Measurements from ENCODE around the gene OPA3.
"Not testable (repeated sequence)": the region's sequence is repeated elsewhere in the genome, so short reads cannot be mapped to it uniquely, and the experiment has no call there.

The OPA3 gene

GRCh38 chr19:45522010-45522941 is 62.3 kb downstream of the OPA3 start:
- DNase-seq (ENCODE audit: low spot score), result no peak

- no peak for DNase-seq (ENCODE audit: low spot score)
Measured at GRCh38 chr19:45518469-45518826, 66.2 kb downstream of the OPA3 start.

DNA sequence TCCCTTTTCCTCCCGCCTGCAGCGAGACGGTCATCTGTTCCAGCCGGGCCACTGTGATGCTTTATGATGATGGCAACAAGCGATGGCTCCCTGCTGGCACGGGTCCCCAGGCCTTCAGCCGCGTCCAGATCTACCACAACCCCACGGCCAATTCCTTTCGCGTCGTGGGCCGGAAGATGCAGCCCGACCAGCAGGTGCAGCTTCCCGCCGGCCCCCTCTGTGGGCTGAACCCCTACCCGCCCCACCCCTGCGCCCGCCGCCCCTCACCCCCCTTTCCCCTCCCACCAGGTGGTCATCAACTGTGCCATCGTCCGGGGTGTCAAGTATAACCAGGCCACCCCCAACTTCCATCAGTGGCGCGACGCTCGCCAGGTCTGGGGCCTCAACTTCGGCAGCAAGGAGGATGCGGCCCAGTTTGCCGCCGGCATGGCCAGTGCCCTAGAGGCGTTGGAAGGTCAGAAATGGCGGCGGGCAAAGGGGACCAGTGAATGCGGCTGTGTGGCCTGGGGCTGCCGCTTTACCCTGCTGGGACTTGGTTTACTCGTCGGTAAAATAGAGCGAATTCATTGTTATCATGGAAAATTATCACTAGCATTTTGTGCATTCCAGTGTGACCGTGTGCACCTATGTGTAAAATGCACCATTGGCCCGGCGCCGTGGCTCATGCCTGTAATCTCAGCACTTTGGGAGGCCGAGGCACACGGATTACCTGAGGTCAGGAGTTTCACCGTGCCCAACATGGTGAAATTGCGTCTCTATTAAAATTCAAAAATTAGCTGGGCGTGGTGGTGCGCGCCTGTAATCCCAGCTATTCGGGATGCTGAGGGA is 66.7 kb downstream of the OPA3 start:
- DNase-seq (ENCODE audit: low spot score), result no peak

DNA sequence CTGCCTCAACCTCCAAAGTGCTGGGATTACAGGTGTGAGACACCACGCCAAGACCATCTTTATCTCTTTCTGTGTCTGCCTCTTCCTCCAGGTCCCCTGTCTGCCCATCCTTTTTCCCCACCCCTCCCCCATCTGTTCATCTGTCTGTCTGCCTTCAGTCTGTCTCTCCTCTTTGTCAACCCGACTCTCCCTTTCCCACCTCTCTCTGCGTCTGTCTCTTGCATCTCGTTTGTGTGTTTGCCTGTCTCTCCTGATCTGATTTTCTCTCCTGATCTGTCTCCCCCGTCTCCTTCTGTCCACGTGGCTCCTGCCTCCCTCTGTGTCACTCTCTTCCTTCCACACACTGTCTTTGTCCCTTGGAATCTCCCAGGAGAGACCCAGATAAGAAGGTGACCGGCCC is 67.4 kb downstream of the OPA3 start:
- no peak for DNase-seq (ENCODE audit: low spot score)

DNA sequence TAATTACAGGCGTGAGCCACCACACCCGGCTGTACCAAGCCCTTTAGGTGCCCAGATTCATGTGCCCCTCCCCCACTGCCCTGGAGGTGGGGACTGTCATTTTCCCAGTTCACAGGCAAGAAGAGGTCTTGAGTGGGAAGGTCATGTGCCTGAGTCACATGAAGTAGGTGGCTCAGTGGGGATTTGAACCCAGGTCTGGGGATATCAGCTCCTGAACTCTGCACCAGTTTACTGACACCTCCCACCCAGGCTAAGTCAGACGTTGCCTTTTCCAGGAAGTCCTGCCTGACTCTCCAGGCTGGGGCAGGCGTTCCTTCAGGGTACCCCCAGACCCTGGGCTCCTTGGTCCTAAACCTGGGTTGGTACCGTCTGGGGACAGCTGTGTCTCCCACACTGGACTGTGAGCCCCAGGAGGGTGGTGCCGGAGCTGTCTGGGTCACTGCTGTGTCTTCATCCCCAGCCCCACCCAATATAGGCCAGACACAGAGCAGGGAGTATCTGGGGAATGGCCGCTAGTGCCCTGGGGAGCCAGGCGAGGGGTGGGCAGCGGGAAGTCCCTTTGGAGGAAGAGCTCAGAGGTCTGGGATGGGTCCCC is 68.7 kb downstream of the OPA3 start:
- no peak for DNase-seq (ENCODE audit: low spot score)

DNA sequence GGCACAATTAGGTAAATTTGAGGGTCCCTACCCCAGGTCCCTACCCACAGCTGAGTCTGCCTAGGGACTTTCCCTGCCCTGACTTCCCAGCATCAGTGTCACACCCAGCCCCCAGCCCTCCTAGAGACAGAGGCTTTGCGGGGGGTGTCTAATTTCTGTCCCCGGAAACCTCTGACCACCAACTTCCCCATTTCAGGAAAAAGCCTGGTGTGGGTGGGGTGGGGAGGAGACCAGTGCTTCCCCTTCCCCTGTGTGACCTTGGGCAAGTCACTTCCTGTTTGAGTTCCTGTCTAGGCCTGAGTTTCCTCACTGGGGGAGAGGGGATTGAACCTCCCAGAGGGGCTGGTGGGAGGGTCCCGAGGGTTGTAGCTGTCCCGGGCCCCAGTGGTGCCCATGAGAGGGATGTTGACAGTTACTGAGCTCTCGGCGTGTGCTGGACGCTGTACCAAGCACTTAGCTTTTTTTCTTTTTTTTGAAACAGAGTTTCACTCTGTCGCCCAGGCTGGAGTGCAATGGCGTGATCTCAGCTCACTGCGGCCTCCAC is 69.4 kb downstream of the OPA3 start:
- no peak for DNase-seq (ENCODE audit: low spot score)

DNA sequence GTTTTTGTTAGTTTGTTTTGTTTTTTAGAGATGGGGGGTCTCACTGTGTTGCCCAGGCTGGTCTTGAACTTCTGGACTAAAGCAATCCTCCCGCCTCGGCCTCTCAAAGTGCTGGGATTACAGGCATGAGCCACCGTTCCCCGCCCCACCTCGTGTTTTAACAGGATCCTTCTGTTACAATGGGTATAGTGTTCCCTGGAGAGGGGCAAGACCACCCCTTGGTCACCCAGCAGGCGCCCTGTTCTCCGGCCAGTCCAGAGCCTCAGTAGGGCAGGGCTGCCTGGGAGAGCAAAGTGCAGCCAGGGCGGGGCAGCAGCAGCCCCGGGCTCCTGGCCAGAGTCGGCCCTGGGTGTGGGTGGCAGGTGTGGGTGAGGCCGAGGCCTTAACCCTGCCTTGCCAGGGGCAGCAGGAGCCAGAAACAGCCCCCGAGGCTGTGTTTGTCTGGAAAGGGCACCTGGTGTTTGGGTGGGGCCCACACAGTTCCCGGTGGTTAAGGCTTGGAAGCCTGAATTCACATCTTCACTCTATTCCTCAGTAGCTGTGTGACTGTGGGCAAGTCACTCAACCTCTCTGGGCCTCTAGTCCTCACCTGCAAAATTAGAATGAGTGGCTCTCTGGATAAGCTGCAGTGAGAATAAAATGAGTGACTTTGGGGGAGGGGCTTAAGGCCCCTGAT is 70.1 kb downstream of the OPA3 start:
- DNase-seq (ENCODE audit: low spot score), result no peak

- DNase-seq (ENCODE audit: low spot score), result no peak
Measured at GRCh38 chr19:45512881-45513483, 71.6 kb downstream of the OPA3 start.

- DNase-seq (ENCODE audit: low spot score), result no peak
Measured at GRCh38 chr19:45511074-45511473, 73.5 kb downstream of the OPA3 start.

GRCh38 chr19:45510352-45510751 is 74.2 kb downstream of the OPA3 start:
- DNase-seq (ENCODE audit: low spot score), result not testable (repeated sequence)

DNA sequence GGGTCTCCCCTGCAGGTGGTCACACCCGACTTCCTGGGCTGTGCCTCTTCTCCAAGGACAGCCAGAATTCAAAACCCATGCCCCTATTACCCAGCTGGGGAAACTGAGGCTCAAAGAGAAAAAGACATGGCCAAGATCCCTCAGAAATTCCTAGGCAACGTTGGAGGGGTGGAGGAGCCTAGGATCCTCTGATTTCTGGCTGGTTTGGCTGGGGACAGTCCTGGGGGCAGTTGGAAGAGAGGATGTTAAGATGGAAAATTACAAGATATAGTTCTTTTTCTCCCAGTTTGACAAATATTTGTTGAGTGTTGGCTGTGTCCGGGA is 74.9 kb downstream of the OPA3 start:
- DNase-seq (ENCODE audit: low spot score), result no peak

- DNase-seq (ENCODE audit: low spot score), result no peak
Measured at GRCh38 chr19:45508861-45509691, 75.5 kb downstream of the OPA3 start.

GRCh38 chr19:45508417-45508860 is 76.2 kb downstream of the OPA3 start:
- peak; percentile 38 for DNase-seq (ENCODE audit: low spot score)

GRCh38 chr19:45507872-45508416 is 76.7 kb downstream of the OPA3 start:
- DNase-seq (ENCODE audit: low spot score), result no peak

GRCh38 chr19:45506989-45507871 is 77.4 kb downstream of the OPA3 start, which contains the start of gene VASP:
Gene VASP (plus strand): TSS chr19:45507479. CDS start chr19:45507772, 293 bp downstream.
- DNase-seq (ENCODE audit: low spot score), result peak; percentile 62

DNA sequence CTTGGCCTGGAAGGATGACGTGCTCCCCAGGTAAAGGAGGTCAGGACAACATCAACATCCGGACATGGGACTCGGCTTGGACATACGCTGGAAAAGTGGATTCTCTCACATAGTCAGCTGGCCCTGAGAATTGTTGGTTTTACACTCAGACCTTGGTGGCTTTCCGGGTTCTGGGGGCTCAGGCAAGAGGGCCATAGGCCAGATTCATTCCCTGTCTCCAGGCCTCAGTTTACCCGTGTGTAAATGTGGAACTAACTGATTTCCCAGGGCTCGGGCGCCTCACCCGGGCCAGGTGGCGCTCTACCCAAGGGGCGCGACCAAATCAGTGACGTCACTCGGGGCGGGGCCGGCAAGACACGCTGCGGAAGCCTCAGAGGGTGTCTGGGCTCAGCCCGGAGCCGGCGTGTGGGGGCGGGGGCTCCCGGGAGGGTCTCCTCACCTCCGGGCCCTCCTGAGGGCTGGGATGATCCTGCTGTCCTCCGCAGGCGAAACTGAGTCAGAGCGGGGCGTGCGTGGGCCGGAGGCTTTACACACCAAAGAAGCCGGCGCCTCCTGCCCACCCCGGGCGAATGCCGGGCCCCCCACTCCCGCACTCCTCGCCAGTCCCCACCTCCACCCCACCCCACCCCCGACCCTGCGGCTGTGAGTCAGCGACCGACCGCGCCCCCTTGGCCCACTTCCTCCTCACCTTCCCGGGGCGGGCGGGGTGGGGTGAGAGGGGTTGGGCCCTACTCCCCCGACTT is 78.2 kb downstream of the OPA3 start:
- DNase-seq (ENCODE audit: low spot score), result peak; percentile 85

DNA sequence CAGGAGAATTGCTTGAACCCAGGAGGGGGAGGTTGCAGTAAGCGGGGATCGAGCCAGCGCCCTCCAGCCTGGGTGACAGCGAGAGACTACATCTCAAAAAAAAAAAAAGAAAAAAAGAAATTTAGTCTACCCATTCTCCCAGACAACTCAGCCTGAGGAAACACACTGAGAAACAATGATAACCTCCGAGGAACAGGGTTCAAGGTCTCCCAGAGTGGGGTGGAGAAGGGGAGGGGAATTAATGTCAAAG is 78.7 kb downstream of the OPA3 start:
- no peak for DNase-seq (ENCODE audit: low spot score)
